ENCODE data around the gene GOLGA8B.
"Not testable (repeated sequence)": the region's sequence is repeated elsewhere in the genome, so short reads cannot be mapped to it uniquely, and the experiment has no call there.

The GOLGA8B gene

DNA sequence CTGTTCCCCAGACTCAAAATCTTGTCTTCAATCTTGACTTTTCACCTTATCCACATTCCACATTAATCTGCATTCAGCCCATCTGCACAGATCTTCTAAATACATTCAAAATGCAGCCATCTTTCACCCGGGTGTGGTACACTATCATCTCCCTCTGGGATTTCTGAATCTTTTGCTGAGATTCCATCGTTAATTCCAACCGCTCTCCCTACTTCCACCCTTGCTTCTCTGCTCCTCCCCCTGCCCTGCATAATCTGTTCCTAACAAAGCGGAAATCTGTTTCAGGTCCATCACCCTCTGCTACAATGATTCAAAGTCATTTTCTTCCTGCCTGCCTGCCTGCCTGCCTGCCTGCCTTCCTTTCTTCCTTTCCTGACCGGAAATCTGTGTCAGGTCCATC is 7.9 kb upstream of the GOLGA8B start:
- no peak for DNase-seq (ENCODE audit: extremely low spot score)
- TF ChIP-seq LEF1 (IDR thresholded peaks at IDR 0.05; ENCODE audit: borderline replicate concordance), result no peak
- no peak for TF ChIP-seq HDGF (IDR thresholded peaks at IDR 0.05; ENCODE audit: borderline replicate concordance)
- no peak for TF ChIP-seq FOXA1 (IDR thresholded peaks at IDR 0.05)
- no peak for TF ChIP-seq NFRKB (IDR thresholded peaks at IDR 0.05)
- no peak for TF ChIP-seq ARNT (IDR thresholded peaks at IDR 0.05)
- TF ChIP-seq CTBP1 (IDR thresholded peaks at IDR 0.05; ENCODE audit: borderline replicate concordance), result no peak
- no peak for TF ChIP-seq PKNOX1 (IDR thresholded peaks at IDR 0.05)
- no peak for TF ChIP-seq TARDBP (IDR thresholded peaks at IDR 0.05)
- TF ChIP-seq FOXK2 (IDR thresholded peaks at IDR 0.05), result no peak
- TF ChIP-seq SUZ12 (IDR thresholded peaks at IDR 0.05), result no peak
- no peak for TF ChIP-seq FOXM1 (IDR thresholded peaks at IDR 0.05; ENCODE audit: borderline replicate concordance)
- no peak for TF ChIP-seq L3MBTL2 (conservative IDR thresholded peaks at IDR 0.05)
- no peak for TF ChIP-seq BHLHE40 (IDR thresholded peaks at IDR 0.05; ENCODE audit: borderline replicate concordance)
- no peak for TF ChIP-seq SP1 (IDR thresholded peaks at IDR 0.05)
- TF ChIP-seq ELF4 (IDR thresholded peaks at IDR 0.05), result no peak
- no peak for TF ChIP-seq ZNF384 (IDR thresholded peaks at IDR 0.05)
- CTCF ChIA-PET, result no interaction called here
- POLR2A ChIA-PET, result no interaction called here

DNA sequence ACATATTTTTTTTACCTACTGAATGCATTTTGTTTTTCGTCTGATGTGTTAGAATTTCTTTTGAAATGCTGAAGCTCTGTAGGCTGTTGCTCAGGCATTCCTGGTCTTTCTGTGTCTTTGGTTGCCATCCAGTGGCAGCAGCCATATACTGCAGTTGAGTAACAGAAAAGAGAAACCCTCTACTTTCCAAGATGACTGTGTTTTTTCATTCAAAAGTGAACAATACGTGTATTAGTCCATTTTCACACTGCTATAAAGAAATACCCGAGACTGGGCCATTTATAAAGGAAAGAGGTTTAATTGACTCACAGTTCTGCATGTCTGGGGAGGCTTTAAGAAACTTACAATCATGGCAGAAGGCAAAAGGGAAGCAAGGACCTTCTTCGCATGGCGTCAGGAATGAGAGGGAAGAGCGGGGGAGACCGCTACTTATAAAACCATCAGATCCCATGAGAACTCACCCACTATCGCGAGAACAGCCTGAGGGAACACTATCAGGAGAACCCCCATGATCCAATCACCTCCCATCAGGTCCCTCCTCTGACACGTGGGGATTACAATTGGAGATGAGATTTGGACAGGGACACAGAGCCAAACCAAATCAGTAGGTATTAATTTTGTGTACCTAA is 4.7 kb upstream of the GOLGA8B start:
- DNase-seq (ENCODE audit: extremely low spot score), result peak; percentile 25
- TF ChIP-seq TARDBP (IDR thresholded peaks at IDR 0.05) (no peak), L3MBTL2 (conservative IDR thresholded peaks at IDR 0.05) (peak; percentile 89)
- ChIA-PET POLR2A (interaction anchor here (1.9 kb wide), 1 partner anchor 74 kb away, joined by 7 read pairs; no protein-coding TSS in a partner anchor), CTCF (interaction anchor here (0.5 to 1.0 kb wide), 4 partner anchors 11 to 477 kb away, joined by 3 to 5 read pairs (median 4); no protein-coding TSS in a partner anchor)

- POLR2A ChIA-PET; DNase-seq (ENCODE audit: extremely low spot score); CTCF ChIA-PET: not testable (repeated sequence)
These were observed 2.5 kb upstream of the GOLGA8B start for GRCh38 chr15:34585966-34586365.

DNA sequence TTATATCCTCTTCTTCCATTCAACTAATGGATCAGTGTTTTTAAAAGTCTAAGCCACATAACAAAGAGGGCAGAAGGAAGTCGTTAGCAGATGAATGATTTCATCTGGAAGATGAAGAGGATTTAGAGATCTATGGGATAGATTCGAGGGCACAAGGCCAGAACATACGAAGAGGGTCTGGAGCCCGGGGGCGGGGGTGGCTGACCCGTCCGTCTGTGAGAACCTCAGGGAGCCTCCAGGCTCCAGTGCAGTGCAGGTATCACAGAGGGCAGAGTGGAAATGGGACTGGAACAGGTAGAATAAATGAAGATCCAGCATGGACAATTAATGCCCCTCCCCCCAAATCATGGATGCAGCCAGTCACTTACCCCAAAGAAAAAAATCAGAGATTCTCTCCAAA is 1.5 kb upstream of the GOLGA8B start:
- TF ChIP-seq SUZ12 (IDR thresholded peaks at IDR 0.05) (no peak), PKNOX1 (IDR thresholded peaks at IDR 0.05) (no peak), ZNF384 (IDR thresholded peaks at IDR 0.05) (no peak), NFRKB (IDR thresholded peaks at IDR 0.05) (no peak), FOXM1 (IDR thresholded peaks at IDR 0.05; ENCODE audit: borderline replicate concordance) (no peak), BHLHE40 (IDR thresholded peaks at IDR 0.05; ENCODE audit: borderline replicate concordance) (no peak), LEF1 (IDR thresholded peaks at IDR 0.05; ENCODE audit: borderline replicate concordance) (no peak), ARNT (IDR thresholded peaks at IDR 0.05) (no peak), FOXK2 (IDR thresholded peaks at IDR 0.05) (no peak), ELF4 (IDR thresholded peaks at IDR 0.05) (no peak), SP1 (IDR thresholded peaks at IDR 0.05) (no peak), TARDBP (IDR thresholded peaks at IDR 0.05) (no peak), HDGF (IDR thresholded peaks at IDR 0.05; ENCODE audit: borderline replicate concordance) (no peak), FOXA1 (IDR thresholded peaks at IDR 0.05) (no peak), CTBP1 (IDR thresholded peaks at IDR 0.05; ENCODE audit: borderline replicate concordance) (no peak), L3MBTL2 (conservative IDR thresholded peaks at IDR 0.05) (no peak)
- ChIA-PET POLR2A (interaction anchor here (1.9 kb wide), 1 partner anchor 483 kb away, joined by 5 read pairs; the partner anchor contains the start of genes EMC7 and PGBD4), CTCF (no interaction called here)
- no peak for DNase-seq (ENCODE audit: extremely low spot score)

DNA sequence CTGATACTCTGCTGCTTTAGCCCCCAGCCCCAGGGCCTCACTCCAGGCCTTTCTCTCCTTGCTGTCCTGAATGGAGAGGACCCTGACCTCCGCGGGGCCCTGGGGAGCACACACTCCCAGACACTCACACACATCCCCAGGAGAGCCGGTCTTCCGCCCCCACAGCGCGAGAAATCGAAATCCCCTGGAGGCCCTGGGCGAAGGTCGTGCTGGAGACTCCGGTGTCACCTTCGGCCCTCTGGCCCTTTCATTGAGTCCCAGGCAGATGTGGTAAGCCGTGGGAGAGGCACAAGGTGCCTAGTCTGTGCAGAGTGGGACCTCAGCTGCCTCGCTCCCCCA is 848 bp upstream of the GOLGA8B start:
- TF ChIP-seq ARNT (IDR thresholded peaks at IDR 0.05) (no peak), SP1 (IDR thresholded peaks at IDR 0.05) (no peak), FOXM1 (IDR thresholded peaks at IDR 0.05; ENCODE audit: borderline replicate concordance) (no peak)
- DNase-seq (ENCODE audit: extremely low spot score), result no peak
- CTCF ChIA-PET, result no interaction called here
- POLR2A ChIA-PET, result interaction anchor here (1.9 kb wide), 1 partner anchor 483 kb away, joined by 5 read pairs; the partner anchor contains the start of genes EMC7 and PGBD4

- DNase-seq (ENCODE audit: extremely low spot score), result peak; percentile 31
- POLR2A ChIA-PET, result interaction anchor here (0.6 to 1.3 kb wide), 3 partner anchors 68 to 726 kb away, joined by 3 read pairs; no protein-coding TSS in a partner anchor
- no peak for TF ChIP-seq ZNF384 (IDR thresholded peaks at IDR 0.05)
- no peak for TF ChIP-seq BHLHE40 (IDR thresholded peaks at IDR 0.05; ENCODE audit: borderline replicate concordance)
- no peak for TF ChIP-seq CTBP1 (IDR thresholded peaks at IDR 0.05; ENCODE audit: borderline replicate concordance)
- no peak for TF ChIP-seq FOXA1 (IDR thresholded peaks at IDR 0.05)
- TF ChIP-seq TARDBP (IDR thresholded peaks at IDR 0.05), result no peak
- TF ChIP-seq FOXM1 (IDR thresholded peaks at IDR 0.05; ENCODE audit: borderline replicate concordance), result no peak
- TF ChIP-seq NFRKB (IDR thresholded peaks at IDR 0.05), result no peak
- no peak for TF ChIP-seq ARNT (IDR thresholded peaks at IDR 0.05)
- TF ChIP-seq PKNOX1 (IDR thresholded peaks at IDR 0.05), result no peak
- no peak; the same call in 1 of the 2 replicates for TF ChIP-seq L3MBTL2 (conservative IDR thresholded peaks at IDR 0.05)
- no peak for TF ChIP-seq SUZ12 (IDR thresholded peaks at IDR 0.05)
- TF ChIP-seq ELF4 (IDR thresholded peaks at IDR 0.05), result no peak
- no peak for TF ChIP-seq FOXK2 (IDR thresholded peaks at IDR 0.05)
- no peak for TF ChIP-seq SP1 (IDR thresholded peaks at IDR 0.05)
- no peak for TF ChIP-seq LEF1 (IDR thresholded peaks at IDR 0.05; ENCODE audit: borderline replicate concordance)
- no peak for TF ChIP-seq HDGF (IDR thresholded peaks at IDR 0.05; ENCODE audit: borderline replicate concordance)
- CTCF ChIA-PET, result no interaction called here
These were observed 735 bp downstream of the GOLGA8B start for GRCh38 chr15:34582461-34583371.

DNA sequence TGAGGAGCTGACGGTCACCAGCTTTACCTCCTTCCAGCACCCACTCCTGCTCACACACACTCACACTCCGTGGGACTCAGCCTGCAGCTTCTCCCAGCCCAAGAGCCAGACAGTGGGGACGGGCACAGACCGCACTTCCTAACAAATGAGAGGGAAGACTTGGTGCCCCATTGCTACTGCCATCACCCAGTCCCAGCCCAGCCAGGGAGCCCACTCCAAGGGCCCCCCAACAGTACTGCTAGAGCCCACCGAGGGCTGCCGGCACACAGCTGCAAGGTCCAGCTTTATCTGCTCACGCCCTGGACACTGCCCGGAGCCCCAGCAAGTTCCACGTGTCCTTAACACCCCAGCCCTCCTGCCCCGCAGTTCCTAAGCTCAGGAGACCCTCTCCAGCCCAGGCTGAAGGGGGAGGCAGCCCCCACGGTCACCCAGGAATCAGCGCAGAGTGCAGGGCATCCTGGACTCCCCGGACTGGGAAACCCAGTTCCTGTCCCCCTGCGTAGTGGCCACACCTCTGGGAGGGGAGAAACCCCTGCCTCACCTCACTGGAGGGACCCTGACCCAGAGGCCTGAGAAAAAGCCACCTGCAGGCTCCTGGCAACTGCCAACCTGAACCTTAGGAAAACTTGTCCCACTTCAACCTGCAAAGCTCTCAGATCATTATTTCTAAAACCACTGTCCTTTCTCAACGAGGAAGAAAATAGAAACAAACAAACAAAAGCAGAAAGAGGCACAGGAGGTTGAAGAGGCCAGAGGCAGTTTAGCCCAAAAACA is 1.6 kb downstream of the GOLGA8B start:
- POLR2A ChIA-PET; DNase-seq (ENCODE audit: extremely low spot score); CTCF ChIA-PET: not testable (repeated sequence)
